ENCODE measurements around the gene UTF1.
A peak's percentile ranks its signal among the peaks of the same experiment; 100 is the strongest.

UTF1 gene

DNA sequence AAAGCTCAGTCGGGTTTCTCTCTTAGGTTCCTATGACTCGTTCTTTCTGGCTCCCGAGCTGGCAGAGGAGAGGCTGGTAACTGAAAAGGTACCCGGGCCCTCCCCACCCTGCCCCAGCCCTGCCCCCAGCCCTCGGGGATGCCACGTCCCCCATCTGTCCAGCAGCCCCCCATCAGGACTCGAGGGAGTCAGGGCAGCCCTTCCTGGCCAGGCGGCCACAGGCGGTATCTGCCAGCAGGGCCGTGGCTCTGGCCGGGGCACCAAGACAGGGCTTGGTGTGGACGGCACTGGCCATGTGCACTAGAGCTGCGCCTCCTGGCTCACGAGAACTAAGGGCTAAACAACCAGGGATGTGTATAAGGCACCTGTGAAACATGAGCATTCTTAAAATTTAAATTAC is 40.3 kb upstream of the UTF1 start:
- DNase-seq (ENCODE audit: low read depth), result no peak
- TF ChIP-seq, protein P1, sequence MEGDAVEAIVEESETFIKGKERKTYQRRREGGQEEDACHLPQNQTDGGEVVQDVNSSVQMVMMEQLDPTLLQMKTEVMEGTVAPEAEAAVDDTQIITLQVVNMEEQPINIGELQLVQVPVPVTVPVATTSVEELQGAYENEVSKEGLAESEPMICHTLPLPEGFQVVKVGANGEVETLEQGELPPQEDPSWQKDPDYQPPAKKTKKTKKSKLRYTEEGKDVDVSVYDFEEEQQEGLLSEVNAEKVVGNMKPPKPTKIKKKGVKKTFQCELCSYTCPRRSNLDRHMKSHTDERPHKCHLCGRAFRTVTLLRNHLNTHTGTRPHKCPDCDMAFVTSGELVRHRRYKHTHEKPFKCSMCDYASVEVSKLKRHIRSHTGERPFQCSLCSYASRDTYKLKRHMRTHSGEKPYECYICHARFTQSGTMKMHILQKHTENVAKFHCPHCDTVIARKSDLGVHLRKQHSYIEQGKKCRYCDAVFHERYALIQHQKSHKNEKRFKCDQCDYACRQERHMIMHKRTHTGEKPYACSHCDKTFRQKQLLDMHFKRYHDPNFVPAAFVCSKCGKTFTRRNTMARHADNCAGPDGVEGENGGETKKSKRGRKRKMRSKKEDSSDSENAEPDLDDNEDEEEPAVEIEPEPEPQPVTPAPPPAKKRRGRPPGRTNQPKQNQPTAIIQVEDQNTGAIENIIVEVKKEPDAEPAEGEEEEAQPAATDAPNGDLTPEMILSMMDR (IDR thresholded peaks at IDR 0.05; ENCODE audit: low read length, missing control alignments), result no peak
- H3K4me3 ChIP-seq (replicated peaks; ENCODE audit: low read depth, low read length), result no peak overlapping the region

DNA sequence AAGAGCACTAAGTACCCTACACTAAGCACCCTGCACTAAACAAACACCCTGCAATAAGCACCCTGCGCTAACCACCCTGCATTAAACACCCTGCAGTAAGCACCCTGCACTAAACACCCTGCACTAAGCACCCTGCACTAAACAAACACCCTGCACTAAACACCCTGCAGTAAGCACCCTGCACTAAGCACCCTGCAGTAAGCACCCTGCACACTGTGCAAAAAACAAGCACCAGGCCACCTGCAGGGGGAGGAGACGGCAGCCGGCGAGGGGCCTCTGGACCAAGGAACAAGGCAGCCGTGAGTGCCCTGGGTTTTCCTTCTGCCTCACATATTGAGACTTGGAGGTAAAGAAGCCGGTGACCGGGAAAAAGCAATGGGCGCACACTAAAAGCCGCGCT is 39.8 kb upstream of the UTF1 start:
- H3K4me3 ChIP-seq (replicated peaks; ENCODE audit: low read depth, low read length), result no peak overlapping the region
- TF ChIP-seq, protein P1 (IDR thresholded peaks at IDR 0.05; ENCODE audit: low read length, missing control alignments), result no peak
- no peak for DNase-seq (ENCODE audit: low read depth)

DNA sequence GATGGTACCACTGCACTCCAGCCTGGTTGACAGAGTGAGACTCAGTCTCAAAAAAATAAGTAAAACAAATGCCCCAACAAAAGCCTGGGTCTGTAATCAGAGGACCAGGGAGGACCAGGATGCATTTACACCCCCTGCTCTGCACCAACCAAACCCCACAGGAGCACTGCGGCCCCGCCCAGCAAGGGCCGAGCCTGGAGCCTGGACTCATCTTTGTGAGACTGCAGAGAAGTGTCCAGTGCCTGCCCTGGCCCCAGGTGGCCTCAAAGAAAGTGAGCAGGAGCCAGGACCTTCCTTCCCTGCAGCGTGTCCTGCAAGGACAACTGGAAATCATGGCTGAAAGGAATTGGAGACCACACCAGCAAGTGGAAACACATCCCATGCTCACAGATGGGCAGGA is 38.4 kb upstream of the UTF1 start:
- no peak overlapping the region for H3K4me3 ChIP-seq (replicated peaks; ENCODE audit: low read depth, low read length)
- no peak for DNase-seq (ENCODE audit: low read depth)
- TF ChIP-seq, protein P1 (IDR thresholded peaks at IDR 0.05; ENCODE audit: low read length, missing control alignments), result no peak

DNA sequence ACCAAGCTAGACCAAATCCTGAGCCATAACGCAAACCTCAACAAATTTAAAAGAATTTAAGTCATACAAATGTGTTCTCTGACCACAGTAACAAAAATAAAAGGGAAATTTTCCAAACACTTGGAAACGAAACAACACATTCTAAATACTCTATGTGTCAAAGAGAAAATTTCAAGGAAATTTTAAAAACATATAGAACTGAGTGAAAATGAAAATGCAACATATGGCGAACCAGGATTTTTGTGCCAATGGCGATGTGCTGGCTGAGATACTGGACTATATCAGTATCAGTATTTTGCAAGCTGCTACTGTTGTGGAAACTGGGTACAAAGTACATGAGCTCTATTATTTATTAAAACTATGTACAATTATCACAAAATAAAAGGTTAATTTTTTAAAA is 35.9 kb upstream of the UTF1 start:
- TF ChIP-seq, protein P1 (IDR thresholded peaks at IDR 0.05; ENCODE audit: low read length, missing control alignments), result no peak
- no peak for DNase-seq (ENCODE audit: low read depth)

DNA sequence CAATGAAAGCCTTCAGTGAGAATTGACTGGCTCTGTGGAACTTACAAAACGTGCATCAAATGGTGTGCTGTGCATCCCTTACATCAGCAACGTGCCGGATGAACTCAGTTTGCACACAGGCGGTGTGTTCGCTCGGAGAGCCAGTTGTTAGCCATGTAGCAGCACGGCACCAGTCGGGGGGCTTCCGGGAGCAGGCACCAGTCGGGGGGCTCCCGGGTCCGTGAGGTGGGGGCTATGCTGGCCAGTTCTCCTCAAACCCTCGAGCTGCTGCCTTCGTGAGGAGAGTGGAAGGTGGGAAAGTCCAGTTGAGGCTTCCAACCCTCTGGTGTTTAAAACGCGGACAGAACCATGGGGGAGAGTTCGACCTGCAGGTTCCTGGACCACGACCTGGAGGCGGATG is 34.9 kb upstream of the UTF1 start:
- no peak overlapping the region for H3K4me3 ChIP-seq (replicated peaks; ENCODE audit: low read depth, low read length)
- DNase-seq (ENCODE audit: low read depth), result no peak
- TF ChIP-seq, protein P1 (IDR thresholded peaks at IDR 0.05; ENCODE audit: low read length, missing control alignments), result no peak

More for the DNA sequence above, 35.9 kb upstream of the UTF1 start:
- H3K4me3 ChIP-seq (replicated peaks; ENCODE audit: low read depth, low read length), result no peak overlapping the region

- H3K4me3 ChIP-seq (replicated peaks; ENCODE audit: low read depth, low read length), result no peak overlapping the region
- no peak for DNase-seq (ENCODE audit: low read depth)
- TF ChIP-seq, protein P1 (IDR thresholded peaks at IDR 0.05; ENCODE audit: low read length, missing control alignments), result no peak
These were observed 34.4 kb upstream of the UTF1 start for GRCh38 chr10:133195611-133196010.

- TF ChIP-seq, protein P1 (IDR thresholded peaks at IDR 0.05; ENCODE audit: low read length, missing control alignments), result no peak
- peak; percentile 11 for DNase-seq (ENCODE audit: low read depth)
- H3K4me3 ChIP-seq (replicated peaks; ENCODE audit: low read depth, low read length), result no peak overlapping the region
These were observed 33.6 kb upstream of the UTF1 start for GRCh38 chr10:133196221-133196915.

All from fibroblast of pulmonary artery (primary cell).